Anterior cingulate cortex (tissue), 58 donors: ENCODE measurements around the gene STX18.
"Not testable (repeated sequence)": the region's sequence is repeated elsewhere in the genome, so short reads cannot be mapped to it uniquely, and the experiment has no call there.

ENCODE experiments used
- DNase-seq, 58 donors: peaks; one replicate each; lab custom pipeline; 2025; lab: John Stamatoyannopoulos, UW

STX18 gene

DNA sequence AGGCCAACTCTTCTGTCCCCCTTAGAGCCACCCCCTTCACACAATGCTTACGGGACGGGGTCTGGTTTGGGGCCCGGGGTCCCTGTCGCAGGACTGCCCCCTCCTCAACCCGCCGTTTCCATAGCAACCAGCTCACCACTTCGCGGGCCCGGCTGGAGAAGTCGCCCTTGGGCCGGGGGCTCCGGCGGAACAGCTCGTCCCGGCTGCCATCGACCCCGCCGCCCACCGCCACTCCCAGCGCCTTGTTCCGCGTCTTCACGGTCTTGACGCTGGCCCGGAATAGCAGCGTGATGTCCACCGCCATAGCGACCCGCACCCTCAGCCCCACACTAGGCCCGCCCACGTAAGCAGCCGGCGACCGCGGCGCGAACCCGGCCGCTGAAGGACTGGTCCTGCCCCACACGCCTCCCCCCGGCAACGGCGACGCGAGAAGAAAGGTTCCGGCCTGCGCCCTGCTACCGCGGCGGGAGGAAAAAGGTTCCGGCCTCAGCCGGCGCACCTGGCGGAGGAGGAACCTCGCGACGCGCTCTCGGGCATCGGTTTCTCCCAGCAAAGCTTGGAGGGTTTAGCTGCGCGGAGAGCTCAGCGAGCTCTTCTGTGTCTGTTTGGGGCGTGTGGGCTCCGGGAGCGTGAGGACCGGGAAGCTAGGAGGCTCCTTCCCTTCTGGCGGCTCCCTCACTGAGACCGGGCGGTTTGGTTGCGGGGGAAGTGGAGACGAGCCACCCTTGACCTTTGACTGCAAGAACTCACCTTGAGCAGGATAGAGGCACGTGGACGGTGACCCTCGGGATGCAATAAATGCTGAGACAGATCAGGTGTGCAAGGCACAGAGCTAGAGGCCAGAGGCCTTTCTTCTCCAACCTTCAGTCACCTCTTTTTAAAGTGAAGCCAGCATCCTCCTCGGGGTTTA lies at the start of gene STX18:
Gene STX18, minus strand, starts transcription at position 388 of the 910 bp plus-strand sequence. Its CDS starts 84 bp downstream, at position 304.
- peak; percentile 19 to 89 (median 74) for DNase-seq

- no peak for DNase-seq
Observed at GRCh38 chr4:4591071-4591470, 49.2 kb upstream of the STX18 start.

- DNase-seq: no peak
Observed at GRCh38 chr4:4590546-4590945, 48.7 kb upstream of the STX18 start.

DNA sequence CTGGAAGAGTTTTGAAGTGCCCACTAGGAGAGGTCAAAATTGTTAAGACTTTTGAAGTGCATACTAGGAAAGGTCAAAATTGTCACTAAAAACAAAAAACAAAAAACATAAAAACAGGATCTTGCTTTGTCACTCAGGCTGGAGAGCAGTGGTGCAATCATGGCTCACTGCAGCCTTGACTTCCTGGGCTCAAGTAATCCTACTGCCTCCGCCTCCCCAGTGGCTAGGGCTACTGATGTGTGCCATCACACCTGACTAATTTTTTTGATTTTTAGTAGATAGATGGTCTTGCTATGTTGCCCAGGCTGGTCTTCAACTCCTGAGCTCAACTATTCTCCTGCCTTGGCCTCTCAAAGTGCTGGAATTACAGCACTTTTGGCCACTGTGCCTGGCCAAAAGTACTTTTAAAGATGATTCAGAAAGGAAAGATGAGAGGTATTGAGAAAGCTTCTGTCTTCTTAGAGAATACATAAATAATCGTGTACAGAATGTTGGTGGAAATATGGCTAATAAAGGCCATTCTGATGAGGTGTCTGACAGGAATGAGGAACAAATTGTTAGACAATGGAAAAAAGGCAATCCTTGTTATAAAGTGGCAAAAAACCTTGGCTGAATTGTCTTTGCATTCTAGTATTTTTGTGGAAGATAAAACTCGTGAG lies 43.3 kb upstream of the STX18 start:
- no peak for DNase-seq

DNA sequence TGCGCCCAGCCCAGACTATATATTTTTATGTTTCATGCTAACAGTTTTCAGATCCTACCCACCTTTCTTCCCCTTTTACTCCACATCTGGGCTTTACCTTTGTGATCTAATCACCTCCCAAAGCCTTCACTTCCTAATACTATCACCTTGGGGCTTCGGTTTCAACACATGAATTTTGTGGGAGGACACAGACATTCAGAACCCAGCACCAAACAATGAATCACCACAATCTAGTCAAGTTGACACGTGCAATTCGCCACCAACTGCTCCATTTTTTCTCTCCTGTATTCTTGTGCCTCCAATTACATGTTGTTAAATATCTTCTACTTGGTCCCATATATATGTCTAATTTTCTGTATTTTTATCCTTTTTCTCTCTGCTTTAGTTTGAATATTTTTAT lies 41.8 kb upstream of the STX18 start:
- DNase-seq: no peak

DNA sequence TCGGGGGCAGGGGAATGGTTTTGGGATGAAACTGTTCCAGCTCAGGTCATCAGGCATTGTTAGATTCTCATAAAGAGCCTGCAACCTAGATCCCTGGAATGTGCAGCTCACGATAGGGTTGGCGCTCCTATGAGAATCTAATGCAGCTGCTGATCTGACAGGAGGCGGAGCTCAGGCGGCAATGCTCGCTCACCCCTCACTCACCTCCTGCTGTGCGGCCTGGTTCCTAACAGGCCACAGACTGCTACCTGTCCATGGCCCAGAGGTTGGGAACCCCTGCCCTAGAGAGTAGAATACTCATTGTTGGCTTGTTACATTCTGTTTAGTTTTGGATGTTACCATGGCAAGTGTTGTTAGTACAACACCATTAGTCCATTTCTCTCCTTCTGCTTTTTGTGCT lies 40.8 kb upstream of the STX18 start:
- DNase-seq: no peak

GRCh38 chr4:4580494-4580893 lies 38.6 kb upstream of the STX18 start:
- no peak for DNase-seq

GRCh38 chr4:4578981-4579380 lies 37.1 kb upstream of the STX18 start:
- DNase-seq: no peak

GRCh38 chr4:4577359-4577875 lies 35.6 kb upstream of the STX18 start:
- DNase-seq: no peak

GRCh38 chr4:4575284-4576211 lies 33.7 kb upstream of the STX18 start:
- peak in 36 of 58 donors; percentile 9 to 69 (median 36) for DNase-seq

- DNase-seq: peak in 19 of 58 donors; percentile 1 to 49 (median 23)
Observed at GRCh38 chr4:4574792-4575191, 32.9 kb upstream of the STX18 start.

DNA sequence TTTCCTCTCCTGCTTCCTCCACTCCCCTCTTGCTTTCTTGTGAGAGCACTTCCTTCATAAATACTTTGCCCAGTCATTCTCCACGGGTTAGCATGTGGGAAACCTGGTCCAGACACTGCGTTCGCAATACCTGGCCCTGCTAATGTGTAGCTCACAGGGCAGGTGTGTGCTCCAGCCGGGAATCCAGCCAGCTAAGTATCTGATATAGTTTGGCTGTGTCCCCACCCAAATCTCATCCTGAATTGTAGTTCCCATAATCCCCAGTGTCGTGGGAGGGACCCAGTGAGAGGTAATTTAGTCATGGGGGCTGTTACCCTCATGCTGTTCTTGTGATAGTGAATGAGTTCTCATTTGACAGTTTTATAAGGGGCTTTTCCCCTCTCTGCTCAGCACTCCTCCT lies 32.2 kb upstream of the STX18 start:
- no peak for DNase-seq

DNA sequence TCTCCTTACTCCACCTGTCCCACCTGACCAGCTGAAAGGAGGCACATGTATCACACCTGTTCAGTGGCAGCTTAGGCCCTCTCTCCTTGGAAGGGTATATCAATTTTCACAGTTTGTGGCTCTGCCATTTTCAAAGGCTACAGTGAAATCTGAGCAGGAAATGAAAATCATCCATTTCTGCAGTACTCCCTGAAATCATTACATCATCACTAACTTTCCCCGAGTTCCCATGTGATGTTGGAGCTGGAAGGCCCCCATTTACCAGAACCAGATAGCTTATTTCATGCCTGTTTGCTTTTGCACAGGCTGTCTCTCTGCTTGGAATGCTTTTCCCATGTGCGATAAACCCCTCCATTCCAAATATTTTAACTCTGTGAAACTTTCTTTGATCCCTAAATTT lies 31.0 kb upstream of the STX18 start:
- DNase-seq: no peak

GRCh38 chr4:4569861-4570260 lies 28.0 kb upstream of the STX18 start:
- not testable (repeated sequence) for DNase-seq

- no peak for DNase-seq
Observed at GRCh38 chr4:4568806-4569427, 27.1 kb upstream of the STX18 start.

DNA sequence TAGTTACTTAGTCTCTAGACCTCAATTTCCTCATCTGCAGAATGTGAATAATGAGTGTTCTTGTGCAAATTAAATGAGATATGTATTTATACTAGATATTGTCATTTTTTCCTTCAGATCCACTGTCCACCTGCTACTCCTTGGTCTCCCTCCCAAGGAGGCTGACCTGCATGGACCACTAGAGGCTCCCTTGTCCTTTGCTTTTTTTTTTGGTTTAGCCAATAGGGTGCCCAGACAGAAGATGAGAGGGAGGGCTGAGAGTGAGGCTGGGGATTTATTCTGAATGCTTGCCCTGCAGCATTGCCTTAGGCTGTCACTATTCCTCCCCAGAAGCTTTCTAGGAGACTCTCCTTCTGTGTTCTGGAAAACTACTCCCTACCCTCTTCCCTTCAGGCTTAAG lies 24.5 kb upstream of the STX18 start:
- DNase-seq: not testable (repeated sequence)

- no peak for DNase-seq
Observed at GRCh38 chr4:4564522-4564921, 22.7 kb upstream of the STX18 start.

- DNase-seq: peak in 1 of 58 donors; percentile 7
Observed at GRCh38 chr4:4560642-4561041, 18.8 kb upstream of the STX18 start.

- no peak for DNase-seq
Observed at GRCh38 chr4:4560136-4560535, 18.3 kb upstream of the STX18 start.

GRCh38 chr4:4559596-4559995 lies 17.7 kb upstream of the STX18 start:
- no peak for DNase-seq
